WTC11 (cell line): Measurements from ENCODE around the gene AIMP2. TPM values are rescaled to one million over a fixed set of nuclear protein-coding genes. Genes with fewer than 3 reads are reported as not detected.

Experiments used
- CBFB ChIP-seq: sonication (generic); formaldehyde crosslinking; IDR thresholded peaks from 2 replicates; pipeline ENCODE4 v1.8.1; 2022; ENCODE audit warnings: mild to moderate bottlenecking, low read depth, missing genetic modification reagents
- ETV6 ChIP-seq: sonication (generic); formaldehyde crosslinking; IDR thresholded peaks from 2 replicates; pipeline ENCODE4 v1.8.1; 2022; ENCODE audit warnings: mild to moderate bottlenecking, missing genetic modification reagents
- KAT7 ChIP-seq: sonication (generic); formaldehyde crosslinking; IDR thresholded peaks from 2 replicates; pipeline ENCODE4 v1.8.1; 2023; ENCODE audit warnings: missing genetic modification reagents, mild to moderate bottlenecking, borderline replicate concordance
- MXD4 ChIP-seq: fragments of 250-450 bp; sonication (Bioruptor Pico); IDR thresholded peaks from 2 replicates; pipeline ENCODE4 v1.8.0; 2021; ENCODE audit warnings: mild to moderate bottlenecking, moderate library complexity, borderline replicate concordance
- NFE2L1 ChIP-seq: sonication (generic); formaldehyde crosslinking; IDR thresholded peaks from 2 replicates; pipeline ENCODE4 v1.8.1; 2023; ENCODE audit warnings: missing genetic modification reagents
- RORB ChIP-seq: fragments of 250-450 bp; sonication (Bioruptor Pico); IDR thresholded peaks from 2 replicates; pipeline ENCODE4 v1.9.0; 2021; ENCODE audit warnings: mild to moderate bottlenecking
- SMAD3 ChIP-seq: sonication (generic); formaldehyde crosslinking; IDR thresholded peaks from 2 replicates; pipeline ENCODE4 v1.8.0; 2022; ENCODE audit warnings: missing genetic modification reagents, mild to moderate bottlenecking, borderline replicate concordance
- ZBTB21 ChIP-seq: sonication (generic); formaldehyde crosslinking; IDR thresholded peaks from 2 replicates; pipeline ENCODE4 v1.8.1; 2023; ENCODE audit warnings: mild to moderate bottlenecking, missing genetic modification reagents, borderline replicate concordance
- ZNF121 ChIP-seq: sonication (generic); formaldehyde crosslinking; IDR thresholded peaks from 2 replicates; pipeline ENCODE4 v1.8.0; 2023; ENCODE audit warnings: missing genetic modification reagents
- ZNF219 ChIP-seq: sonication (generic); formaldehyde crosslinking; IDR thresholded peaks from 2 replicates; pipeline ENCODE4 v1.8.0; 2023; ENCODE audit warnings: missing genetic modification reagents, mild to moderate bottlenecking, borderline replicate concordance
- ZNF396 ChIP-seq: fragments of 250-450 bp; sonication (Bioruptor Pico); IDR thresholded peaks from 2 replicates; pipeline ENCODE4 v1.8.0; 2021; ENCODE audit warnings: mild to moderate bottlenecking, moderate library complexity, borderline replicate concordance
- ZNF416 ChIP-seq: fragments of 250-450 bp; sonication (Bioruptor Pico); IDR thresholded peaks from 2 replicates; pipeline ENCODE4 v1.9.0; 2021; ENCODE audit warnings: mild to moderate bottlenecking, inconsistent platforms
- total RNA-seq: library from RNA; stranded (reverse); gene quantifications from 3 replicates; pipeline ENCODE4 v1.2.3, GENCODE V29; 2021
- TF ChIP-seq, protein P1 (sequence below): sonication (generic); formaldehyde crosslinking; IDR thresholded peaks from 2 replicates; pipeline ENCODE4 v1.8.0; 2022; ENCODE audit warnings: mild to moderate bottlenecking, missing genetic modification reagents
- TF ChIP-seq, protein P2 (sequence below): sonication (generic); formaldehyde crosslinking; IDR thresholded peaks from 2 replicates; pipeline ENCODE4 v1.8.1; 2023; ENCODE audit warnings: mild to moderate bottlenecking, missing genetic modification reagents, moderate library complexity
- TF ChIP-seq, protein P3 (sequence below): sonication (generic); formaldehyde crosslinking; IDR thresholded peaks from 2 replicates; pipeline ENCODE4 v1.8.0; 2022; ENCODE audit warnings: mild to moderate bottlenecking, missing genetic modification reagents
- TF ChIP-seq, protein P4 (sequence below): sonication (generic); formaldehyde crosslinking; IDR thresholded peaks from 2 replicates; pipeline ENCODE4 v1.8.0; 2023; ENCODE audit warnings: mild to moderate bottlenecking, missing genetic modification reagents
- TF ChIP-seq, protein P5 (sequence below): sonication (generic); formaldehyde crosslinking; IDR thresholded peaks from 2 replicates; pipeline ENCODE4 v1.8.0; 2022; ENCODE audit warnings: missing genetic modification reagents
- TF ChIP-seq, protein P6 (sequence below): sonication (generic); formaldehyde crosslinking; IDR thresholded peaks from 2 replicates; pipeline ENCODE4 v1.8.1; 2022; ENCODE audit warnings: missing genetic modification reagents, borderline replicate concordance
- TF ChIP-seq, protein P7 (sequence below): fragments of 250-450 bp; sonication (Bioruptor Pico); IDR thresholded peaks from 2 replicates; pipeline ENCODE4 v1.8.0; 2021; ENCODE audit warnings: mild to moderate bottlenecking
- TF ChIP-seq, protein P8 (sequence below): fragments of 250-450 bp; sonication (Bioruptor Pico); IDR thresholded peaks from 2 replicates; pipeline ENCODE4 v1.9.0; 2021; ENCODE audit warnings: mild to moderate bottlenecking

Gene AIMP2
- total RNA-seq, 1 experiment from 2014 or later, result 63.2 TPM

DNA sequence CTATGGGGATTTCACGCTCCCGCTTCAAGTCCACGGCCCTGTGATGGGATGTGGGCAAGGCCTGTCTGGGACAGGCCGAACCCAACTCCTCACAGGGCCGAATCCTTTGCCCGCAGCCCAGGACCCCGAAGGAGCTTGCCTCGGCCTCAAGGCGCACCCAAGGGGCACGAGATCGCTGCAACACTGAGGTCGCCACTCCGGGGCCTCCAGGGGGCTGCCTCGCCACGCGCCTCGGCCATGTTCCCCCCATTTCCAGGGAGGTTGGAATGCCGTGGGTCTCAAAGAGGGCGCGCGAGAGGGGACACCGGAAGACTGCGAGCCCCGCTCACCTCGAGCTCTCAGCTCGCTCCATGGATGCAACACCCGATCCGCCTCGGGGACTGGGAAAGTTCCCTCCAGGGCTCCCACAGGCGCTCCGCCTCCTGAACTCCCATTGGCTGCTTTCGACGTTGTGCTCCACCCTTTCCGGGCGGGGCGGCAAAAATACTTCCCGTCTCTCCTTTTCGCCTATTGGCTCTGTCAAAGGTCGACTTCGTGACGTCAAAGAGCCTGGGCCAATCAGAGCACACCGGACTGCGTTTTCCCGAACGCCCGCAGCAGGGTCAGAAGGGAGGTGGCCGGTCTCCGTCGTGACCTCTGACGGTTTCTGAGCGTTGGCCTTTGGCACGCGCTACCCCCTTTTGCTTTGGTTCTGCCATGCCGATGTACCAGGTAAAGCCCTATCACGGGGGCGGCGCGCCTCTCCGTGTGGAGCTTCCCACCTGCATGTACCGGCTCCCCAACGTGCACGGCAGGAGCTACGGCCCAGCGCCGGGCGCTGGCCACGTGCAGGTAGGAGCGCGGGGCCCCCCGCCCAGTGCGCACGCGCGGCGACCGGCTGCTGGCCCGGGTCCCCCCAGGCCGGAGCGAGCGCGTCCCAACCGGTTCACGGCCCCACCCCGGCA lies at the start of gene AIMP2, which contains the start of gene PMS2 (continued):
- TF ChIP-seq, protein P1, sequence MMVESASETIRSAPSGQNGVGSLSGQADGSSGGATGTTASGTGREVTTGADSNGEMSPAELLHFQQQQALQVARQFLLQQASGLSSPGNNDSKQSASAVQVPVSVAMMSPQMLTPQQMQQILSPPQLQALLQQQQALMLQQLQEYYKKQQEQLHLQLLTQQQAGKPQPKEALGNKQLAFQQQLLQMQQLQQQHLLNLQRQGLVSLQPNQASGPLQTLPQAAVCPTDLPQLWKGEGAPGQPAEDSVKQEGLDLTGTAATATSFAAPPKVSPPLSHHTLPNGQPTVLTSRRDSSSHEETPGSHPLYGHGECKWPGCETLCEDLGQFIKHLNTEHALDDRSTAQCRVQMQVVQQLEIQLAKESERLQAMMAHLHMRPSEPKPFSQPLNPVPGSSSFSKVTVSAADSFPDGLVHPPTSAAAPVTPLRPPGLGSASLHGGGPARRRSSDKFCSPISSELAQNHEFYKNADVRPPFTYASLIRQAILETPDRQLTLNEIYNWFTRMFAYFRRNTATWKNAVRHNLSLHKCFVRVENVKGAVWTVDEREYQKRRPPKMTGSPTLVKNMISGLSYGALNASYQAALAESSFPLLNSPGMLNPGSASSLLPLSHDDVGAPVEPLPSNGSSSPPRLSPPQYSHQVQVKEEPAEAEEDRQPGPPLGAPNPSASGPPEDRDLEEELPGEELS (CRISPR knock-in tag), result peak; percentile 95
- no peak for TF ChIP-seq SMAD3
- TF ChIP-seq, protein P2, sequence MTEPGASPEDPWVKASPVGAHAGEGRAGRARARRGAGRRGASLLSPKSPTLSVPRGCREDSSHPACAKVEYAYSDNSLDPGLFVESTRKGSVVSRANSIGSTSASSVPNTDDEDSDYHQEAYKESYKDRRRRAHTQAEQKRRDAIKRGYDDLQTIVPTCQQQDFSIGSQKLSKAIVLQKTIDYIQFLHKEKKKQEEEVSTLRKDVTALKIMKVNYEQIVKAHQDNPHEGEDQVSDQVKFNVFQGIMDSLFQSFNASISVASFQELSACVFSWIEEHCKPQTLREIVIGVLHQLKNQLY (CRISPR knock-in tag), result 0 out of 2 replicates have a peak, but pooled peaks have one; percentile 15
- no peak for TF ChIP-seq ZNF219
- TF ChIP-seq, protein P3, sequence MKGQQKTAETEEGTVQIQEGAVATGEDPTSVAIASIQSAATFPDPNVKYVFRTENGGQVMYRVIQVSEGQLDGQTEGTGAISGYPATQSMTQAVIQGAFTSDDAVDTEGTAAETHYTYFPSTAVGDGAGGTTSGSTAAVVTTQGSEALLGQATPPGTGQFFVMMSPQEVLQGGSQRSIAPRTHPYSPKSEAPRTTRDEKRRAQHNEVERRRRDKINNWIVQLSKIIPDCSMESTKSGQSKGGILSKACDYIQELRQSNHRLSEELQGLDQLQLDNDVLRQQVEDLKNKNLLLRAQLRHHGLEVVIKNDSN (CRISPR knock-in tag), result peak; percentile 80
- TF ChIP-seq ZNF396 (CRISPR knock-in tag), result no peak
- TF ChIP-seq ZNF121, result 0 out of 2 replicates have a peak, but pooled peaks have one; percentile 12
- TF ChIP-seq ZNF416 (CRISPR knock-in tag), result no peak
- peak; percentile 45; the same call in 1 of the 2 replicates for TF ChIP-seq KAT7
- TF ChIP-seq NFE2L1 (CRISPR knock-in tag), result peak; percentile 71; the same call in 1 of the 2 replicates
- peak; percentile 92 for TF ChIP-seq ZBTB21
- TF ChIP-seq, protein P4, sequence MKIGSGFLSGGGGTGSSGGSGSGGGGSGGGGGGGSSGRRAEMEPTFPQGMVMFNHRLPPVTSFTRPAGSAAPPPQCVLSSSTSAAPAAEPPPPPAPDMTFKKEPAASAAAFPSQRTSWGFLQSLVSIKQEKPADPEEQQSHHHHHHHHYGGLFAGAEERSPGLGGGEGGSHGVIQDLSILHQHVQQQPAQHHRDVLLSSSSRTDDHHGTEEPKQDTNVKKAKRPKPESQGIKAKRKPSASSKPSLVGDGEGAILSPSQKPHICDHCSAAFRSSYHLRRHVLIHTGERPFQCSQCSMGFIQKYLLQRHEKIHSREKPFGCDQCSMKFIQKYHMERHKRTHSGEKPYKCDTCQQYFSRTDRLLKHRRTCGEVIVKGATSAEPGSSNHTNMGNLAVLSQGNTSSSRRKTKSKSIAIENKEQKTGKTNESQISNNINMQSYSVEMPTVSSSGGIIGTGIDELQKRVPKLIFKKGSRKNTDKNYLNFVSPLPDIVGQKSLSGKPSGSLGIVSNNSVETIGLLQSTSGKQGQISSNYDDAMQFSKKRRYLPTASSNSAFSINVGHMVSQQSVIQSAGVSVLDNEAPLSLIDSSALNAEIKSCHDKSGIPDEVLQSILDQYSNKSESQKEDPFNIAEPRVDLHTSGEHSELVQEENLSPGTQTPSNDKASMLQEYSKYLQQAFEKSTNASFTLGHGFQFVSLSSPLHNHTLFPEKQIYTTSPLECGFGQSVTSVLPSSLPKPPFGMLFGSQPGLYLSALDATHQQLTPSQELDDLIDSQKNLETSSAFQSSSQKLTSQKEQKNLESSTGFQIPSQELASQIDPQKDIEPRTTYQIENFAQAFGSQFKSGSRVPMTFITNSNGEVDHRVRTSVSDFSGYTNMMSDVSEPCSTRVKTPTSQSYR (CRISPR knock-in tag), result no peak
- peak; percentile 95 for TF ChIP-seq ETV6 (CRISPR knock-in tag)
- TF ChIP-seq, protein P5, sequence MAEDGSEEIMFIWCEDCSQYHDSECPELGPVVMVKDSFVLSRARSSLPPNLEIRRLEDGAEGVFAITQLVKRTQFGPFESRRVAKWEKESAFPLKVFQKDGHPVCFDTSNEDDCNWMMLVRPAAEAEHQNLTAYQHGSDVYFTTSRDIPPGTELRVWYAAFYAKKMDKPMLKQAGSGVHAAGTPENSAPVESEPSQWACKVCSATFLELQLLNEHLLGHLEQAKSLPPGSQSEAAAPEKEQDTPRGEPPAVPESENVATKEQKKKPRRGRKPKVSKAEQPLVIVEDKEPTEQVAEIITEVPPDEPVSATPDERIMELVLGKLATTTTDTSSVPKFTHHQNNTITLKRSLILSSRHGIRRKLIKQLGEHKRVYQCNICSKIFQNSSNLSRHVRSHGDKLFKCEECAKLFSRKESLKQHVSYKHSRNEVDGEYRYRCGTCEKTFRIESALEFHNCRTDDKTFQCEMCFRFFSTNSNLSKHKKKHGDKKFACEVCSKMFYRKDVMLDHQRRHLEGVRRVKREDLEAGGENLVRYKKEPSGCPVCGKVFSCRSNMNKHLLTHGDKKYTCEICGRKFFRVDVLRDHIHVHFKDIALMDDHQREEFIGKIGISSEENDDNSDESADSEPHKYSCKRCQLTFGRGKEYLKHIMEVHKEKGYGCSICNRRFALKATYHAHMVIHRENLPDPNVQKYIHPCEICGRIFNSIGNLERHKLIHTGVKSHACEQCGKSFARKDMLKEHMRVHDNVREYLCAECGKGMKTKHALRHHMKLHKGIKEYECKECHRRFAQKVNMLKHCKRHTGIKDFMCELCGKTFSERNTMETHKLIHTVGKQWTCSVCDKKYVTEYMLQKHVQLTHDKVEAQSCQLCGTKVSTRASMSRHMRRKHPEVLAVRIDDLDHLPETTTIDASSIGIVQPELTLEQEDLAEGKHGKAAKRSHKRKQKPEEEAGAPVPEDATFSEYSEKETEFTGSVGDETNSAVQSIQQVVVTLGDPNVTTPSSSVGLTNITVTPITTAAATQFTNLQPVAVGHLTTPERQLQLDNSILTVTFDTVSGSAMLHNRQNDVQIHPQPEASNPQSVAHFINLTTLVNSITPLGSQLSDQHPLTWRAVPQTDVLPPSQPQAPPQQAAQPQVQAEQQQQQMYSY (CRISPR knock-in tag), result no peak; the same call in 1 of the 2 replicates
- TF ChIP-seq, protein P6, sequence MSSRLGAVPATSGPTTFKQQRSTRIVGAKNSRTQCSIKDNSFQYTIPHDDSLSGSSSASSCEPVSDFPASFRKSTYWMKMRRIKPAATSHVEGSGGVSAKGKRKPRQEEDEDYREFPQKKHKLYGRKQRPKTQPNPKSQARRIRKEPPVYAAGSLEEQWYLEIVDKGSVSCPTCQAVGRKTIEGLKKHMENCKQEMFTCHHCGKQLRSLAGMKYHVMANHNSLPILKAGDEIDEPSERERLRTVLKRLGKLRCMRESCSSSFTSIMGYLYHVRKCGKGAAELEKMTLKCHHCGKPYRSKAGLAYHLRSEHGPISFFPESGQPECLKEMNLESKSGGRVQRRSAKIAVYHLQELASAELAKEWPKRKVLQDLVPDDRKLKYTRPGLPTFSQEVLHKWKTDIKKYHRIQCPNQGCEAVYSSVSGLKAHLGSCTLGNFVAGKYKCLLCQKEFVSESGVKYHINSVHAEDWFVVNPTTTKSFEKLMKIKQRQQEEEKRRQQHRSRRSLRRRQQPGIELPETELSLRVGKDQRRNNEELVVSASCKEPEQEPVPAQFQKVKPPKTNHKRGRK, result no peak
- TF ChIP-seq, protein P7, sequence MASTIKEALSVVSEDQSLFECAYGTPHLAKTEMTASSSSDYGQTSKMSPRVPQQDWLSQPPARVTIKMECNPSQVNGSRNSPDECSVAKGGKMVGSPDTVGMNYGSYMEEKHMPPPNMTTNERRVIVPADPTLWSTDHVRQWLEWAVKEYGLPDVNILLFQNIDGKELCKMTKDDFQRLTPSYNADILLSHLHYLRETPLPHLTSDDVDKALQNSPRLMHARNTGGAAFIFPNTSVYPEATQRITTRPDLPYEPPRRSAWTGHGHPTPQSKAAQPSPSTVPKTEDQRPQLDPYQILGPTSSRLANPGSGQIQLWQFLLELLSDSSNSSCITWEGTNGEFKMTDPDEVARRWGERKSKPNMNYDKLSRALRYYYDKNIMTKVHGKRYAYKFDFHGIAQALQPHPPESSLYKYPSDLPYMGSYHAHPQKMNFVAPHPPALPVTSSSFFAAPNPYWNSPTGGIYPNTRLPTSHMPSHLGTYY, result no peak
- TF ChIP-seq CBFB, result no peak; the same call in 1 of the 2 replicates
- no peak for TF ChIP-seq RORB
- TF ChIP-seq MXD4 (CRISPR knock-in tag), result no peak
- TF ChIP-seq, protein P8, sequence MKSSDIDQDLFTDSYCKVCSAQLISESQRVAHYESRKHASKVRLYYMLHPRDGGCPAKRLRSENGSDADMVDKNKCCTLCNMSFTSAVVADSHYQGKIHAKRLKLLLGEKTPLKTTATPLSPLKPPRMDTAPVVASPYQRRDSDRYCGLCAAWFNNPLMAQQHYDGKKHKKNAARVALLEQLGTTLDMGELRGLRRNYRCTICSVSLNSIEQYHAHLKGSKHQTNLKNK, result no peak
